Activated naive CD8-positive, alpha-beta T cell treated with anti-CD3 and anti-CD28 coated beads, Interleukin-2, amount 10 ng/mL, durations not matched to agents 7 days and 5 days (primary cell): ENCODE data around the gene NOTCH4. TPM values are rescaled to one million over a fixed set of nuclear protein-coding genes. Genes with fewer than 3 reads are reported as not detected.

Source experiments
- ATAC-seq: fragments of 150-1000 bp; cut with Tn5 transposase; one replicate; pipeline ENCODE4 v1.10.0; 2021; ENCODE audit warnings: low read depth, moderate library complexity
- POLR2A ChIA-PET: fragments of 350-600 bp; sonication (Branson Sonifier 250); formaldehyde crosslinking; loops from one replicate; lab custom pipeline; 2021; ENCODE audit warnings: antibody characterized with exemption; lab: Charles Lee
- DNase-seq: peaks from one replicate; pipeline ENCODE4 v3.0.0; 2021
- H3K27ac Mint-ChIP-seq: one replicate; pipeline ENCODE4 v1.8.0; 2022; ENCODE audit warnings: mild to moderate bottlenecking, mixed read lengths
- H3K27me3 Mint-ChIP-seq: one replicate; pipeline ENCODE4 v1.8.0; 2022; ENCODE audit warnings: mild to moderate bottlenecking, moderate library complexity, mixed read lengths
- H3K36me3 Mint-ChIP-seq: one replicate; pipeline ENCODE4 v1.8.0; 2021; ENCODE audit warnings: mild to moderate bottlenecking, mixed read lengths
- H3K4me1 Mint-ChIP-seq: one replicate; pipeline ENCODE4 v1.8.0; 2021; ENCODE audit warnings: mixed read lengths
- H3K4me3 Mint-ChIP-seq: one replicate; pipeline ENCODE4 v1.8.0; 2022; ENCODE audit warnings: mild to moderate bottlenecking, moderate library complexity, mixed read lengths
- H3K9me3 Mint-ChIP-seq: one replicate; pipeline ENCODE4 v1.8.0; 2021; ENCODE audit warnings: mixed read lengths
- total RNA-seq, 2 experiments: library from RNA; stranded (reverse); gene quantifications; one replicate each; pipeline ENCODE4 v1.2.3, GENCODE V29; 2021

NOTCH4 gene
- total RNA-seq, 2 experiments from 2014 or later, result 0.67 to 0.79 TPM

GRCh38 chr6:32179766-32180405 lies 44.0 kb downstream of the NOTCH4 start:
- POLR2A ChIA-PET, result interaction anchor here (1.5 to 5.3 kb wide), 2 partner anchors 7 to 11 kb away, joined by 3 to 61 read pairs; partner anchors contain the start of genes GPSM3 and PBX2
- Mint-ChIP-seq H3K27ac (peak overlapping the region; percentile 52), H3K27me3 (no peaks in the 10 kb centered on the region), H3K4me1 (peaks cover 37% of the 10 kb centered on the region), H3K4me3 (peak overlapping the region; percentile 97), H3K9me3 (no peaks in the 10 kb centered on the region), H3K36me3 (peaks cover 15% of the 10 kb centered on the region)
- ATAC-seq (no peak), DNase-seq (no peak)

GRCh38 chr6:32178547-32179440 lies 45.1 kb downstream of the NOTCH4 start:
- DNase-seq, result no peak
- Mint-ChIP-seq H3K4me1 (peaks cover 44% of the 10 kb centered on the region), H3K27me3 (no peaks in the 10 kb centered on the region), H3K4me3 (peak overlapping the region; percentile 97), H3K36me3 (peaks cover 18% of the 10 kb centered on the region), H3K9me3 (no peaks in the 10 kb centered on the region), H3K27ac (peak overlapping the region; percentile 98)
- no peak for ATAC-seq
- POLR2A ChIA-PET, result interaction anchor here (0.6 to 5.3 kb wide), 6 partner anchors 8 to 793 kb away, joined by 3 to 61 read pairs (median 3); partner anchors contain the start of genes GPSM3 and PBX2

GRCh38 chr6:32177788-32178546 lies 45.9 kb downstream of the NOTCH4 start, which contains the start of gene RNF5:
Gene RNF5, plus strand, starts transcription at chr6:32178405. Its CDS starts 107 bp downstream, at chr6:32178512.
- Mint-ChIP-seq H3K27ac (peak within 1 kb of the TSS; percentile 98), H3K36me3 (peaks cover 18% of the 10 kb centered on the region), H3K9me3 (no peaks in the 10 kb centered on the region), H3K27me3 (no peaks in the 10 kb centered on the region), H3K4me1 (peaks cover 52% of the 10 kb centered on the region), H3K4me3 (peak within 1 kb of the TSS; percentile 97)
- peak; percentile 82 for DNase-seq
- peak; percentile 89 for ATAC-seq
- POLR2A ChIA-PET, result interaction anchor here (1.2 to 5.3 kb wide), 9 partner anchors 9 to 206 kb away, joined by 3 to 61 read pairs (median 7); partner anchors contain the start of genes ATF6B, DXO, FKBPL and GPSM3

GRCh38 chr6:32177183-32177787 lies 46.6 kb downstream of the NOTCH4 start:
- POLR2A ChIA-PET, result interaction anchor here (1.2 to 2.6 kb wide), 7 partner anchors 13 to 206 kb away, joined by 3 to 20 read pairs (median 7); partner anchors contain the start of genes ATF6B, DXO, FKBPL and GPSM3
- H3K27ac Mint-ChIP-seq, result peak overlapping the region; percentile 98
- ATAC-seq (peak; percentile 1), DNase-seq (no peak)
- H3K4me1 Mint-ChIP-seq, result peaks cover 54% of the 10 kb centered on the region
- H3K36me3 Mint-ChIP-seq, result peaks cover 18% of the 10 kb centered on the region
- peak overlapping the region; percentile 97 for H3K4me3 Mint-ChIP-seq
- no peaks in the 10 kb centered on the region for H3K9me3 Mint-ChIP-seq
- no peaks in the 10 kb centered on the region for H3K27me3 Mint-ChIP-seq

- POLR2A ChIA-PET, result interaction anchor here (0.8 to 2.6 kb wide), 7 partner anchors 14 to 205 kb away, joined by 3 to 20 read pairs (median 7); partner anchors contain the start of genes ATF6B, DXO, FKBPL and GPSM3
- Mint-ChIP-seq H3K4me1 (peaks cover 54% of the 10 kb centered on the region), H3K9me3 (no peaks in the 10 kb centered on the region), H3K36me3 (peaks cover 18% of the 10 kb centered on the region), H3K27me3 (no peaks in the 10 kb centered on the region), H3K4me3 (peak overlapping the region; percentile 97), H3K27ac (peak overlapping the region; percentile 98)
- no peak for ATAC-seq
- DNase-seq, result no peak
Measured at GRCh38 chr6:32176476-32177182, 47.2 kb downstream of the NOTCH4 start.

- peaks cover 21% of the 10 kb centered on the region for H3K36me3 Mint-ChIP-seq
- POLR2A ChIA-PET, result interaction anchor here (0.8 to 2.6 kb wide), 6 partner anchors 15 to 204 kb away, joined by 3 to 20 read pairs (median 10); partner anchors contain the start of genes ATF6B, DXO, FKBPL and GPSM3
Measured at GRCh38 chr6:32175711-32176475, 48.0 kb downstream of the NOTCH4 start, which contains the start of gene AGPAT1. Gene AGPAT1, minus strand, starts transcription at chr6:32176084. Its CDS starts 4,588 bp downstream, at chr6:32171496.

GRCh38 chr6:32175322-32175710 lies 48.6 kb downstream of the NOTCH4 start:
- Mint-ChIP-seq H3K36me3 (peaks cover 17% of the 10 kb centered on the region), H3K4me1 (peaks cover 50% of the 10 kb centered on the region), H3K4me3 (peak overlapping the region; percentile 97), H3K9me3 (no peaks in the 10 kb centered on the region), H3K27ac (peak overlapping the region; percentile 83), H3K27me3 (no peaks in the 10 kb centered on the region)
- POLR2A ChIA-PET, result no interaction called here
- ATAC-seq (no peak), DNase-seq (no peak)

More at GRCh38 chr6:32175711-32176475, 48.0 kb downstream of the NOTCH4 start, which contains the start of gene AGPAT1:
- no peaks in the 10 kb centered on the region for H3K9me3 Mint-ChIP-seq
- ATAC-seq (peak; percentile 39), DNase-seq (peak; percentile 92)
- peak within 1 kb of the TSS; percentile 97 for H3K4me3 Mint-ChIP-seq
- H3K27me3 Mint-ChIP-seq, result no peaks in the 10 kb centered on the region
- H3K27ac Mint-ChIP-seq, result peak within 1 kb of the TSS; percentile 98
- H3K4me1 Mint-ChIP-seq, result peaks cover 54% of the 10 kb centered on the region

- peaks cover 18% of the 10 kb centered on the region for H3K36me3 Mint-ChIP-seq
- H3K27me3 Mint-ChIP-seq, result no peaks in the 10 kb centered on the region
- ATAC-seq (no peak), DNase-seq (no peak)
- peak overlapping the region; percentile 97 for H3K4me3 Mint-ChIP-seq
- POLR2A ChIA-PET, result interaction anchor here (1.0 to 2.6 kb wide), 2 partner anchors 17 to 21 kb away, joined by 3 to 6 read pairs; no protein-coding TSS in a partner anchor
- H3K27ac Mint-ChIP-seq, result no peak overlapping the region
- peaks cover 46% of the 10 kb centered on the region for H3K4me1 Mint-ChIP-seq
- no peaks in the 10 kb centered on the region for H3K9me3 Mint-ChIP-seq
Measured at GRCh38 chr6:32174416-32174815, 49.5 kb downstream of the NOTCH4 start.

- no peak for DNase-seq
- no peak for ATAC-seq
- peaks cover 37% of the 10 kb centered on the region for H3K4me1 Mint-ChIP-seq
- peak overlapping the region; percentile 26 for H3K4me3 Mint-ChIP-seq
- POLR2A ChIA-PET, result interaction anchor here (1.0 to 2.6 kb wide), 2 partner anchors 18 to 22 kb away, joined by 3 to 6 read pairs; no protein-coding TSS in a partner anchor
- H3K27ac Mint-ChIP-seq, result peak overlapping the region; percentile 49
- H3K9me3 Mint-ChIP-seq, result no peaks in the 10 kb centered on the region
- H3K36me3 Mint-ChIP-seq, result peaks cover 14% of the 10 kb centered on the region
- no peaks in the 10 kb centered on the region for H3K27me3 Mint-ChIP-seq
Measured at GRCh38 chr6:32173051-32173727, 50.7 kb downstream of the NOTCH4 start.

- POLR2A ChIA-PET, result interaction anchor here (1.4 kb wide), 1 partner anchor 24 kb away, joined by 4 read pairs; no protein-coding TSS in a partner anchor
- Mint-ChIP-seq H3K27ac (no peak overlapping the region), H3K9me3 (no peaks in the 10 kb centered on the region), H3K4me1 (peaks cover 25% of the 10 kb centered on the region), H3K36me3 (peaks cover 17% of the 10 kb centered on the region), H3K4me3 (no peak overlapping the region), H3K27me3 (no peaks in the 10 kb centered on the region)
- no peak for ATAC-seq
- DNase-seq, result no peak
Measured at GRCh38 chr6:32171234-32171633, 52.6 kb downstream of the NOTCH4 start.
